Stimulated activated memory B cell treated with anti-CD40 and anti-IgM and Interleukin-4, amounts not matched to agents 10 μg/mL and 1 μg/mL and 100 μg/mL, for 72 hours (primary cell): ENCODE measurements around the gene RBKS.

ENCODE experiments used
- ATAC-seq: fragments of 150-1000 bp; cut with Tn5 transposase; 2 replicates; pipeline ENCODE4 v1.10.0; 2021
- H3K27ac Mint-ChIP-seq: one replicate; pipeline ENCODE4 v1.8.0; 2022; ENCODE audit warnings: mild to moderate bottlenecking, mixed read lengths
- H3K27me3 Mint-ChIP-seq: one replicate; pipeline ENCODE4 v1.8.0; 2022; ENCODE audit warnings: mixed read lengths
- H3K36me3 Mint-ChIP-seq: one replicate; pipeline ENCODE4 v1.8.0; 2022; ENCODE audit warnings: mixed read lengths
- H3K4me1 Mint-ChIP-seq: one replicate; pipeline ENCODE4 v1.8.0; 2022; ENCODE audit warnings: mixed read lengths
- H3K4me3 Mint-ChIP-seq: one replicate; pipeline ENCODE4 v1.8.0; 2022; ENCODE audit warnings: mild to moderate bottlenecking, moderate library complexity, mixed read lengths
- H3K9me3 Mint-ChIP-seq: one replicate; pipeline ENCODE4 v1.8.0; 2022; ENCODE audit warnings: mixed read lengths

The RBKS gene

DNA sequence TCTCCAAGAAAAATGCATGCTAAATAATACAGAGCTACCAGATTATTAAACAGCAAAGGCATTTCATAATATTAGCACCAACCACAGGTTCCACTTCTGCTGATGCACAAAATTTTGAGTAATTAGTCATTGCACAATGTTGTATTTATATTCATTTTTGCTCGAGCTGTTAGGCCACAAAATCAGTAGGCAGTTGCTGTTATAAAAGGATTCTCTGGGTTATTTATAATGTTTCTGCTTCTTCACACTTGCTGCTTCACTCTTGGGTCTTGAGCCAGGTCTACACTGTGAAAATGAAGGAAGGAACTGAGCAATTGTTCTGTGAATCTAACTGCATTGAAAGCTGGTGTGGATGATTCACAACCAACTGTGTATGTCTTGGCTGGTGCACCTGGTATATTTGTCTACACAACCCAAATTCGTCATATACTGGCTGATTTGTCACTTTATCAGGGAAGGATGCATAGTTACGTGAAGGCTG, 80.4 kb downstream of the RBKS start:
- Mint-ChIP-seq H3K9me3 (no peaks in the 10 kb centered on the region), H3K27me3 (no peaks in the 10 kb centered on the region), H3K4me3 (no peak overlapping the region), H3K36me3 (peaks cover 5% of the 10 kb centered on the region), H3K27ac (no peak overlapping the region), H3K4me1 (no peaks in the 10 kb centered on the region)
- no peak for ATAC-seq

GRCh38 chr2:27808984-27809383, 81.2 kb downstream of the RBKS start:
- ATAC-seq: no peak
- no peaks in the 10 kb centered on the region for H3K9me3 Mint-ChIP-seq
- H3K36me3 Mint-ChIP-seq: peaks cover under 1% of the 10 kb centered on the region
- no peak overlapping the region for H3K27ac Mint-ChIP-seq
- H3K4me1 Mint-ChIP-seq: no peaks in the 10 kb centered on the region
- H3K27me3 Mint-ChIP-seq: no peaks in the 10 kb centered on the region
- H3K4me3 Mint-ChIP-seq: no peak overlapping the region

DNA sequence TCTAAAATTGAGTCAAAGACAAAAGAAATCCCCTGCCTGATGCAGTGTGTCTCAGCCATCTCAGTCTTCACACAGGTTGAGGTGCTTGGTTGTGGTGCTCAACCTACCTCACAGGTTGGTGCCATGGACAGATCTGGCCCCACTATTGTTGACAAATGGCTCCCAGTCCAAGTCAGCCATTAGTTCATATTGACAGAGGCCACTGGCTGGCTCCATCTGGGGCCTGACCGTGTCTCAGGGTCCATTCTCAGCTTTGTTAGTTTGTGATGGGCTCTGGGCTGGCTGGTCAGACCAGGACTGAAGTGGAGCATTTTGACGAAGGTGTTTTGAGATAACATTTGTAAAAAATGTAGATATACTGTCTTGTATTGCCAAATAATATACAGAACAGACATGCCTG, 81.8 kb downstream of the RBKS start:
- no peaks in the 10 kb centered on the region for H3K9me3 Mint-ChIP-seq
- H3K27ac Mint-ChIP-seq: no peak overlapping the region
- H3K27me3 Mint-ChIP-seq: no peaks in the 10 kb centered on the region
- H3K4me3 Mint-ChIP-seq: no peak overlapping the region
- no peaks in the 10 kb centered on the region for H3K36me3 Mint-ChIP-seq
- ATAC-seq: no peak
- no peaks in the 10 kb centered on the region for H3K4me1 Mint-ChIP-seq

DNA sequence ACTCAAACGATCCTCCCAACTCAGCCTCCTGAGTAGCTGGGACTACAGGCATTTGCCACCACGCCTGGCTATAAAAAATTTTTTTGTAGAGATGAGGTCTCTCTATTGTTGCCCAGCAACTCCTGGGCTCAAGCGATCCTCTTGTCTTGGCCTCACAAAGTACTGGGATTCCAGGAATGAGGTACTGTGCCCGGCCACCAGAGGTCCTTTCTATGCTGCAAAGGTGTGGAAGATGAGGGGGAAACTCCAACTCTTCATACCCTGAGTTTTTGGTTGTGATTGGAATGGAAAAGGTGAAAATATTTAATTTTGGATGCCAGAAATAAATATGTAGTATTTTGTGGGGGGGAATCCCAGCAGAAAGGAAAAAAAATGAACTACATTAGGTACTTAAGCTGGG, 82.7 kb downstream of the RBKS start:
- Mint-ChIP-seq H3K4me1 (no peaks in the 10 kb centered on the region), H3K36me3 (no peaks in the 10 kb centered on the region), H3K27ac (peak overlapping the region; percentile 13), H3K4me3 (no peak overlapping the region), H3K27me3 (no peaks in the 10 kb centered on the region), H3K9me3 (no peaks in the 10 kb centered on the region)
- ATAC-seq: no peak

- H3K36me3 Mint-ChIP-seq: no peaks in the 10 kb centered on the region
- H3K27me3 Mint-ChIP-seq: no peaks in the 10 kb centered on the region
- no peaks in the 10 kb centered on the region for H3K9me3 Mint-ChIP-seq
- H3K4me3 Mint-ChIP-seq: no peak overlapping the region
- H3K4me1 Mint-ChIP-seq: no peaks in the 10 kb centered on the region
- ATAC-seq: no peak
- no peak overlapping the region for H3K27ac Mint-ChIP-seq
Observed at GRCh38 chr2:27806311-27807059, 83.7 kb downstream of the RBKS start.

GRCh38 chr2:27805180-27805579, 85.0 kb downstream of the RBKS start:
- no peak overlapping the region for H3K4me3 Mint-ChIP-seq
- H3K27ac Mint-ChIP-seq: no peak overlapping the region
- no peaks in the 10 kb centered on the region for H3K4me1 Mint-ChIP-seq
- H3K36me3 Mint-ChIP-seq: no peaks in the 10 kb centered on the region
- ATAC-seq: no peak
- H3K27me3 Mint-ChIP-seq: no peaks in the 10 kb centered on the region
- no peaks in the 10 kb centered on the region for H3K9me3 Mint-ChIP-seq

GRCh38 chr2:27804146-27804545, 86.0 kb downstream of the RBKS start:
- Mint-ChIP-seq H3K27ac (no peak overlapping the region), H3K4me1 (no peaks in the 10 kb centered on the region), H3K4me3 (no peak overlapping the region), H3K9me3 (no peaks in the 10 kb centered on the region), H3K36me3 (no peaks in the 10 kb centered on the region), H3K27me3 (no peaks in the 10 kb centered on the region)
- no peak for ATAC-seq

GRCh38 chr2:27803046-27803445, 87.1 kb downstream of the RBKS start:
- no peaks in the 10 kb centered on the region for H3K9me3 Mint-ChIP-seq
- ATAC-seq: no peak
- no peaks in the 10 kb centered on the region for H3K4me1 Mint-ChIP-seq
- H3K27ac Mint-ChIP-seq: no peak overlapping the region
- no peak overlapping the region for H3K4me3 Mint-ChIP-seq
- H3K27me3 Mint-ChIP-seq: no peaks in the 10 kb centered on the region
- H3K36me3 Mint-ChIP-seq: no peaks in the 10 kb centered on the region

- no peak overlapping the region for H3K4me3 Mint-ChIP-seq
- no peaks in the 10 kb centered on the region for H3K27me3 Mint-ChIP-seq
- no peak overlapping the region for H3K27ac Mint-ChIP-seq
- peaks cover 3% of the 10 kb centered on the region for H3K36me3 Mint-ChIP-seq
- no peaks in the 10 kb centered on the region for H3K9me3 Mint-ChIP-seq
- no peaks in the 10 kb centered on the region for H3K4me1 Mint-ChIP-seq
- ATAC-seq: no peak
Observed at GRCh38 chr2:27802547-27802946, 87.6 kb downstream of the RBKS start.

DNA sequence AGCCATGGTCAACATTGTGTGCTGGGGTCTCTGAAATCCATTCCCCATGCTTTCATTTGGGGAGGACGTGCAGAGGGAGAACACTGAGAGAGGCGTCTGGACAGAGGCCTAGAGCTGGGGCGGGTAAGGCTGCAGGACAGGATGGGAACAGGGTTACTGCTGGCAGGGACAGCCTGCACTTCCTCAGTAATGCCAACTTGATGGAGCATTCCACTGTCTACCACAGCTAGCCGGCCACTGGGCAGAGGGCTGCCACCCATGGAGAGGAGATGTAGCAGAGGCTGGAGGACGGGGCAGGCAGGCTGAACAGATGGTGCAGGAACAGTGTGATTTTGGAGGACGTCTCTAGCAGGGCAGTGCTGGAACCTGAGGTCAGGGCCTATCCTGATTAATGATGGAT, 89.3 kb downstream of the RBKS start:
- H3K27me3 Mint-ChIP-seq: no peaks in the 10 kb centered on the region
- H3K4me3 Mint-ChIP-seq: no peak overlapping the region
- H3K36me3 Mint-ChIP-seq: peaks cover 6% of the 10 kb centered on the region
- ATAC-seq: no peak
- no peaks in the 10 kb centered on the region for H3K4me1 Mint-ChIP-seq
- H3K27ac Mint-ChIP-seq: no peak overlapping the region
- no peaks in the 10 kb centered on the region for H3K9me3 Mint-ChIP-seq

DNA sequence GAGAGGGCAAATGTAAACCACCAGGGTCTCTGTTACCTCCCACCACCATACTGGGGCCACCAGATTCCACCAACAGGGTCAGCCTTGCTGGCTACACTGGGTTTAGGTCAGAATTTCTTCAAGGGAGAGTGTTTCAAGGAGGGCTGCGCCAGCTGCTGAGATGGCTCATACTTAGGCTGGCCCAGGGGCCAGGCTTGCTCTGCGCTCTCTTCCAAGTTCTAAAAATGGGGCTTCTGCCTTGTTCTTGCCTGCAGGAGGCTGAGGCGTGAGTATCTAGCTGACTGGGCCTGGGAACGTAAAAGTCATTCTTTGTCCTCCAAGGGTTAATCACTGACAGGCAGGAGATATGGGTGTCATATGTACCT, 90.6 kb downstream of the RBKS start:
- Mint-ChIP-seq H3K27me3 (no peaks in the 10 kb centered on the region), H3K4me1 (no peaks in the 10 kb centered on the region), H3K27ac (no peak overlapping the region), H3K4me3 (no peak overlapping the region), H3K36me3 (peaks cover 6% of the 10 kb centered on the region), H3K9me3 (no peaks in the 10 kb centered on the region)
- ATAC-seq: no peak

DNA sequence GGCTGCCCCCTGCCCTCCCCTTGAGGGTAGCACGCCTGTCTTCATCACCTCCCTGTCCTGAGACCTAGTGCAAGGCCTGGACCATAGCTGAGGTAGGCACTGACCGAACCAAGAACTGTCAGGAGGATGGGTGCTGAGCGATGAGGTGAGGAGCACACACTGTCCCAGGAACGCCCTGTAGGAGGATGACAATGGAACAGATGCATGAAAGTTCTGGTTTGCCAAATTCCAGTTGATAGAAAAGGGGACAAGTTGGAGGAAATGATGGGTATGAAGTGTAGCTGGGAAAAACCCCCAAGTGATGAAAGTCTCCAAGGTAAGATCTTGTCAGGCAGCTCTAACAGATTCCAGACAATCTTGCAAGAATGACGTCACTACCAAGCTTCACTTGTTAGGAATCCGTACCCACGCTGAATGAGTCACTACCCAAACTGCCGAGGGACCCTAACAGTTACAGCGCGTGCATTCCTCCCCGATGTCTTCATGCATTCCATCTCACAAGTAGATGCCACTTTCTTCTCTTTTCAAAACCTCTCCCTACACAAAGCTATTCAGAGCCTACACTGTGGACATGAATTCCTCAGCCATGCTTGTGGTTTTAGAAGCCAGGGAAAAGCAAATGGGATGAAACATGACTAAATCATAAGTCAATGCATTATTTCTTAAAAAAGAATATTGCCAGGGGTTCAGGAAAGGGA, 91.1 kb downstream of the RBKS start:
- Mint-ChIP-seq H3K4me1 (no peaks in the 10 kb centered on the region), H3K27ac (no peak overlapping the region), H3K4me3 (no peak overlapping the region), H3K36me3 (peaks cover 6% of the 10 kb centered on the region), H3K9me3 (no peaks in the 10 kb centered on the region), H3K27me3 (no peaks in the 10 kb centered on the region)
- ATAC-seq: no peak

DNA sequence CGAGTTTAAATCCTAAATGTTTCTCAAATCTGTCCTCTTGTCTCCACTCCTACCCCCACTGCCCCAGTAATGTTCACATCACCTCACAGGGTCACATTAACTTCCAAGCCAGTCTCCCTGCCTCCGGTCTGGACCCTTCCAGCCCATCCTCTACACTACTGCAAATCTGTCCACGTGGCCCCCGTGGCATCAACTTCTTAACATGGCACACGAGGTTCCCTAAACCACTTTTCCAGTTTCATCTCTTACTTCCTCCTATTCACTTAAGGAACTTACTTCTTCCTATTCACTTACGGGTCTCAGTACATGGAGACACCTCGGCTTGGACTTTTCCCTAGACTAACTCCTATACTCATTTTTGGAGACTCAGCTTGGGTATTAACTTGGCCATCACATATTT, 91.7 kb downstream of the RBKS start:
- no peaks in the 10 kb centered on the region for H3K9me3 Mint-ChIP-seq
- no peaks in the 10 kb centered on the region for H3K27me3 Mint-ChIP-seq
- no peak overlapping the region for H3K27ac Mint-ChIP-seq
- no peak overlapping the region for H3K4me3 Mint-ChIP-seq
- ATAC-seq: no peak
- no peaks in the 10 kb centered on the region for H3K4me1 Mint-ChIP-seq
- H3K36me3 Mint-ChIP-seq: peaks cover 6% of the 10 kb centered on the region

GRCh38 chr2:27797841-27798240, 92.3 kb downstream of the RBKS start:
- H3K4me3 Mint-ChIP-seq: no peak overlapping the region
- peaks cover 6% of the 10 kb centered on the region for H3K36me3 Mint-ChIP-seq
- no peaks in the 10 kb centered on the region for H3K27me3 Mint-ChIP-seq
- no peaks in the 10 kb centered on the region for H3K9me3 Mint-ChIP-seq
- no peaks in the 10 kb centered on the region for H3K4me1 Mint-ChIP-seq
- H3K27ac Mint-ChIP-seq: no peak overlapping the region
- no peak for ATAC-seq

DNA sequence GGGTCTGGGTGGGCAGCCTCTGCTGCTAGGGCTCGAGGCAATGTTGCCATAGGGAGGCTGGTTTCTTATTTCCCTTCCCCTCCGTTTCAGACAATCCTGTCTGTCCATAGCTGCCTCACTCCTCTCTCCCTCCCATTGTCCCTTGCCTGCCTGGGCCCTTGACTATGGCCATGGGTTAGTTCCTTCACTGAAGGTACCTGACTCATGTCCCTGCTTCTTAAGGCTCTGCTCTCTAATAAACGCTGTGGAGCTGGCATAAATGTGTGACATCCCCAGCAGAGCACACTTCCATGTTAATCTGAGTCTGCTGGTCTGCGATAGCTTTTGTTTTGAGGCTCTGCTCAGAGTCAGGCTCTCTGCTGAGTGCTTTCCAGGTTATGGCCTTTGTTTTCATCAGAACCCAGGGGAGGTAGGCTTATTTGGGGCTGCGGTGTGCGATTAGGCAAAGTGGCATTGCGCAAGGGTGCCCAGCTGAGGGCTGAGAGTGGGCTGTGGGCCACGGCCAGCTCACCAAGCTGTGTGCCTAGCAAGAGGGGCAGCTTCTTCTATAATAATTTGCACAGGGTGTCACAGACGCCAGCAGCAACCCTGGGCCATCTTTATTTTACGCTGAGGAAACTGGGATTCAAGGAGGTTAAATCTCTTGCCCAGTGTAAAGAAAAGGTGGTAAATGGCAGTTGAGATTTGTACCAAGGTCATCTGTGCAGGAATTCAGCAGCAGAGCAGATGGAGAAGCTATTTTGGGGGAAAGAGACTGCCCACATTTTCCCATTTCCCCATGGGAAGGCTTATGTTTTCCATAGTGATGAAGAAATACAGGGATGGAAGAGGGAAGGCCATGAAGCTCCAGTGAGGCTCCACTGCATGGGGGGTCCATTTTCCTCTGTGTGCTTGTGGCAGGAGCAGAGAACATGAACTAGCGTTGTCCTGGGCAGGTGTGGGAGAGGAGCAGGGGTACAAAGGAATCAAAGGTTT, 93.1 kb downstream of the RBKS start:
- no peaks in the 10 kb centered on the region for H3K4me1 Mint-ChIP-seq
- no peak for ATAC-seq
- no peaks in the 10 kb centered on the region for H3K9me3 Mint-ChIP-seq
- H3K27me3 Mint-ChIP-seq: no peaks in the 10 kb centered on the region
- peaks cover 6% of the 10 kb centered on the region for H3K36me3 Mint-ChIP-seq
- no peak overlapping the region for H3K4me3 Mint-ChIP-seq
- H3K27ac Mint-ChIP-seq: no peak overlapping the region
